ENCODE results near the gene TWF2.

TWF2 gene

DNA sequence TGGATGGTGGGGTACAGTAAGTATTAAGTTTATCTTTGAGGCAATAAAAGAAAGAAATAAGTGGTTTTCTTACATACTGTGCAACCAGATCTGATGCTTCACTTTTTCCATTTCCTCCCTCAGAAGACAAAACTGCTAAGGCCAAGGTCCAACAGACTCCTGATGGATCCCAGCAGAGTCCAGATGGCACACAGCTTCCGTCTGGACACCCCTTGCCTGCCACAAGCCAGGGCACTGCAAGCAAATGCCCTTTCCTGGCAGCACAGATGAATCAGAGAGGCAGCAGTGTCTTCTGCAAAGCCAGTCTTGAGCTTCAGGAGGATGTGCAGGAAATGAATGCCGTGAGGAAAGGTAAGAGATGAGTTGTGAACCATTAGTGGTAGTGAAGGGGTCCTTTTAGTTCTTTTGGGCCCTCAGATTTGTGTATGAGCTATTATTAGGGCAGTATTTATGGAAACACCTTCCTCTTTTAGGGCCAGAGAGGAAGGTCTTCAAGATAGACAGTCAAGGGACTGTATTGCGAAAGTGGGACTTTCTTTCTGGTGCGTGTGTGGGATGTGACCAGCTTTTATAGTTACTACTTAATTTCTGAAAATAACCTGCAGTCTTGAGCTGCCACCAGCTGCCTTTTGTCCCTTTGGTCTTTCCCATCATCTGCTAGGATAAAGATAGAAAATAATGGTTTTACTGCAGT, 36.4 kb downstream of the TWF2 start:
- no peak for DNase-seq (ENCODE audit: low read depth in 2 of 2)

DNA sequence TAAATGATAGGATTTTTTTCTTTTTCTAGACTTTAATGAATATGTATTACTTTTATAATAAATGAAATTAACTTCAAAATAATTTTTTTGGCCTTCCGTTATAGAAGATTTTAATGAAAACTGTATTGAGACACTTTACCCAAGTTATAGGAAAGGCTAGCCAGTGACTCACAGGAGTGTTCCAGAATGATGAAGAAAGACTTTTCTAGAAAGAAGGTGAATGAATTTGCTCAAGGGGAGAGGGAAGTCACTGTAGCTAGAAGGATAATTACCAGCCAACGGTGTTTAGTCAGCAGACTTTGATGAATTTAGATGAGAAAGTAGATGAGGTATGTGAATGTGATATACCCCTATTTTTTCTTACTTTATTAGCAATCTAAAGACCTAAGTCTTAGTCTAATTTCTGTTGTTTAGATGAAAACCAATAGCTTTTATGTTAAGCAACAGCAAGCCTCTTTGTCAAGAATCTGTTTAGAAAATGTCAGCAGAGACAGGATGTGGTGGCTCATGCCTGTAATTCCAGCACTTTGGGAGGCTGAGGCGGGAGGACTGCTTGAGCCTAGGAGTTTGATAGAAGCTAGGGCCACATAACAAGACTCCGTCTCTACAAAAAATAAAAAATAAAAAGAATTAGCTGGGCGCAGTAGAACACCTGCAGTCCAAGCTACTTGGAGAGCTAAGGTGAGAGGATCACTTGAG, 37.8 kb downstream of the TWF2 start:
- no peak for DNase-seq (ENCODE audit: low read depth in 2 of 2)

DNA sequence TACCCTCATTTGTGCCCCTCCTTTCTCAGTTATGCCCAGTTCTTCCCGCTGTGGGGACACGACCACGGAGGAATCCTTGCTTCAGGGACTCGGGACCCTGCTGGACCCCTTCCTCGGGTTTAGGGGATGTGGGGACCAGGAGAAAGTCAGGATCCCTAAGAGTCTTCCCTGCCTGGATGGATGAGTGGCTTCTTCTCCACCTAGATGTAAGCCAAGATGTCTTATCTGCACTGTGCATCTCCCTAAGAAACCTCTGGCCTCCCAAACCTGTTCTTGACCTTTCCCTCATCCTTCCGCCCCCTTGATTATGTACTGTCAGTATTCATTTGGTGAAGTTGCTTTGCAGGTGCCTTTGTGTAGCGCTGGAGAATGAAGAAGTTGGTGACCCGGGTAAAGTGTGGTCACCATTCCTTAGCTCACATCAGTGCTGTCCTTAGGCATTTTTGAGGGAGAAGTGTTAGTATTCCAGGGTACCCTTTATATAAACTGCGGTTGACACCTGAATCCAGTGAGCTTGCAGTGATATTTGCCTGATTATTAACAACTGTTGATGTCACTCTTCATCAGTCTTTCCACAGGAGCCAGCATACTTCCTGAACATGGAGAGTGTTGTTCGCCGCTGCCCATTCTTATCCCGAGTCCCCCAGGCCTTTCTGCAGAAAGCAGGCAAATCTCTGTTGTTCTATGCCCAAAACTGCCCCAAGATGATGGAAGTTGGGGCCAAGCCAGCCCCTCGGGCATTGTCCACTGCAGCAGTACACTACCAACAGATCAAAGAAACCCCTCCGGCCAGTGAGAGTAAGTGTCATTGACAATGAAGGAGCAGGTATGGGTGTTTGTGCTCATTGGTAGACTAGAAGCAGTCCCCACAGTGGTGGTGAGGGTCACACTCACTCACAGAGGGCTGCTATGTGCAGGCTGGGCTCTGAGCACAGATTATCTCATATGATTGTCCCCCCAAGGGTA, 40.0 kb downstream of the TWF2 start:
- no peak for DNase-seq (ENCODE audit: low read depth in 2 of 2)

DNA sequence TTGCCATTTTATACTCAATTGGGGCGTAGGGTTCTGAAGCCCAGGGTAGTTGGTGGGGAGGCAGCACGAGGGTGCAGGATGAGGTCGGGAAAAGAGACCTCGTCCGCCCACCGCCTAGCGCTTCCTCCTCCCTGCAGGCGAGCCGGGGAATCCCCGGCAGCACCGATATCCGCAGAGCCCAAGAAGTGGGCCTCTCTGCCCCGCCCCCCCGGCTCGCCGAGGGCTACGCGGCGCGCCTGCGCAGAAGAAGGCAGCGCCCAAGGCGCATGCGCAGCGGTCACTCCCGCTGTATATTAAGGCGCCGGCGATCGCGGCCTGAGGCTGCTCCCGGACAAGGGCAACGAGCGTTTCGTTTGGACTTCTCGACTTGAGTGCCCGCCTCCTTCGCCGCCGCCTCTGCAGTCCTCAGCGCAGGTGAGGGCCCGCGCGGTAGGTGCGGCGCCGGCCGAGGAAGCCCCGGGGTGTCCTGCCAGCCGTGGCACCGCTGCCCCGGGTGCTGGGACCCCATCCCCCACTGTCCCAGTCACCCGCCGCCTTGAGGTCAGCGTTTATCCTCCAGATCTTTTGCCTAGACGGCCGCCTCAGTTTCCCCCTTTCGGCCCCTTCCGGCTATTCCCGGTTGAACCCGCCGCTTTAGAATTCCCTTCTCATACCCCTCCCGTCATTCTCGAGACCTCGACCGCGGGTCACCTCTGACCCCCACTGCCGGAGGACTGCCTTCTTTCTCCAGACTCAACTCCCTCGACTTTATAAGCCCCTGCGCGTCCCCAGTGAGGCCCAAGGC, 40.9 kb downstream of the TWF2 start, which contains the start of gene ALAS1:
Gene ALAS1 (plus strand): TSS at position 319 of the 784 bp plus-strand sequence. CDS start 1,082 bp downstream, outside the sequence.
- DNase-seq (ENCODE audit: low read depth in 2 of 2), result peak; percentile 92 to 93

DNA sequence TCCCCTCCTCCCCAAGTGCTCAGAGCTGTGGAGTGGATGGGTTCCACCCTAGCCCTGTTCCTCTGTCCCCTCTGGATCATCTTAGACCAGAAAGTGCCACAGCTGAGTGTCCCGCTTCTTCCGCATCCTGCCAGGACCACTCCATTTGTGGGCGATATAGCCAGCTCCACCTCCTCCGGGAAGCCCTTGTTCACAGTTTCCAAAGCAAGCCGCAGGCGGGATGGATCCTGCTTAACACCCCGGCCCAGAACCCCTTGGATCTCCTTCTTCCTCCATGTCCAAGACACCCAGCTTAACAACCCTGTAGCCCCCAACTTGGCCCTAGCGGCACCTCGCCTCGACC, 41.5 kb downstream of the TWF2 start:
- no peak for DNase-seq (ENCODE audit: low read depth in 2 of 2)

DNA sequence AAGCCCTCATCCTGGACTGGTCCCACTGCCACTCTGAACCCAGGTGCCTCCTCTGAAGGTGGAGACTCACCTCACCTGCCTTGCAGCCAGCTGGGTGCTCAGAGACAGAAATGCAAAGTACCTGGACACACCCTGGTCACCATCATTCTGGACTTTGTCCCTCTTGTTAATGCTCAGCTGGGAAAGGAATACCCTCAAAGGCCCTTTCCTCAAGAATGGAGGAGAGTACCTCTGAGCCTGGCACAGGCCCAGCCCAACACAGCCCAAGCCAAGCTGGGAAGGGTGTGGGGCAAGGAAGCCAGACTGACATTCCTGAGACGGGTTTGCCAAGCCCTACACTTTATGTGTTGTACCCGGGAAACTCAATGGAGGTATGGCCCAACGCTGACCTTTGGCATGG, 42.0 kb downstream of the TWF2 start:
- DNase-seq (ENCODE audit: low read depth in 2 of 2), result no peak

DNA sequence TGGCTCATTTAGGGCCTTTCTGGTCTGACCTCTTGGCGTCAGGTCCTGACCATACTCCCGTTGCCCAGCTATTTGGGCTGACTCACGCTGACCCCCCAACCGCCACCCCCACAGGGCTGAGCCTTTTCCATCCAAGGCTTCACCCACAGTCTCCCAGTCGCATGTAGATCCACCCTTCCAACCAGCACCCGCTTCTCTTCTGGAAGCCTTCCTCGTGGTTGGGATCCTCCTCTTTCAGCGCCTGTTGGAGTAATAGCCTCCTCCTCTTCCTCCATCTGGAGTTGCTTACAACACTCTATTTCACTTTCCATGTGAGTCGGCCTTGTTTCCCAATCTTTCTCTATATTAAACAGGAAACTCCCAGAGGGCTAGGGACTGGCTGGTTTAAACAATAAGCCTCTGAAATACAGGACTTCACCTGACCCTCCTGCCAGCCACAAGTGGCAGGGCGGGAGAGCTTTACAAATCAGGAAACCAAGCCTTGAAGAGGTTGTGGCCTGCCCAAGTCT, 43.1 kb downstream of the TWF2 start:
- no peak for DNase-seq (ENCODE audit: low read depth in 2 of 2)

DNA sequence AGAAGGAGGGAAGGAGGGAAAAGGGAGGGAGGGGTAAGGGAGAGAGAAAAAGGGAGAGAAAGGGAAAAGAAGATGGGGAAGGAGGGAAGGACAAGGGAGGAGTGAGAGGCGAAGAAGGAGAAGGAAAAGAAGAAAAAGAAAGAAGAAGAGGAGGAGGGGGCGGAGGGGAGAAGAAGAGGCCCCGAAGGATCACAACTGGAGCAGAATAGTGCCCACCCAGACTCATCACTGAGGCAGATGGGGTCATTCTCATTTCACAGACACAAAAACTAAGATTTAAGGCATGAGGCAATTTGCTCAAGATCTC, 43.7 kb downstream of the TWF2 start:
- no peak for DNase-seq (ENCODE audit: low read depth in 2 of 2)

DNA sequence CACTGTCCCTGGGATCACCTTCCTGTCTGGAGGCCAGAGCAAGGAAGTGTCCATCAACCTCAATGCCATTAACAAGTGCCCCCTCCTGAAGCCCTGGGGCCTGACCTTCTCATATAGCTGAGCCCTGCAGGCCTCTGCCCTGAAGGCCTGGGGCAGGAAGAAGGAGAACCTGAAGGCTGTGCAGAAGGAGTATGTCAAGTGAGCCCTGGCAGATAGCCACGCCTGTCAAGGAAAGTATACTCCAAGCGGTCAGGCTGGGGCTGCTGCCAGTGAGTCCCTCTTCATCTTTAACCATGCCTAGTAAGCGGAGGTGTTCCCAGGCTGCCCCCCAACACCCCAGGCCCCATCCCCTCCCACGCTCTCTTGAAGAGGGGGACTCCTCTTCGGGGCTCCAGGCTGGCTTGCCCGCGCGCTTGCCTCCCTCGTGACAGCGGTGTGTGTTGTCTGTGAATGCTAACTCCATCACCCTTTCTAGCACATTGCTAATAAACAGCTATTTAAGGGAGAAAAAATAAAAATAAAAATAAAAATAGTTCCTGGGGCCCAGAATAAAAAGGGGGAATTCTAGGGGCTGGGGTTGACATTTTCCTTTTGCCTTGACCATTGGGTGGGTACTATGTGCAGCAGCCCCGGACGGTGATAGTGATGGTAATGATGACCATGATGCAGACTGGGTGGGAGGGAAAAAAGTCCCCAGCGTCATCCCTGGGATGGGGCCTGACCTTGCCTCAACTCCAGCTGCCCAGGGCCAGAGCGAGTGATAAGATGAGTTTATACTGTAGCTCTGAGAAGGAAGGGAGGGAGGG, 44.3 kb downstream of the TWF2 start:
- DNase-seq (ENCODE audit: low read depth in 2 of 2), result no peak

DNA sequence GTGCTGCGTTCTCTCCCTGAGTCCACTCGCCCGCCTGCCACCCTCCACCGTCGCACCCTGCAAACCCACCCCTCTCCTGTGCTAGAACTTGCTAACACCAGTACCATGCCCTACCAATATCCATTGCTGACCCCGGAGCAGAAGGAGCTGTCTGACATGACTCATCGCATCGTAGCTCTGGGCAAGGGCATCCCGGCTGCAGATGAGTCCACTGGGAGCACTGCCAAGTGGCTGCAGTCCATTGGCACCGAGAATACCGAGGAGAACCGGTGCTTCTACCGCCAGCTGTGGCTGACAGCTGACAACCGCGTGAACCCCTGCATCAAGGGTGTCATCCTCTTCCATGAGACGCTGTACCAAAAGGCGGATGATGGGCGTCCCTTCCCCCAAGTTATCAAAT, 45.9 kb downstream of the TWF2 start:
- DNase-seq (ENCODE audit: low read depth in 2 of 2), result no peak

DNA sequence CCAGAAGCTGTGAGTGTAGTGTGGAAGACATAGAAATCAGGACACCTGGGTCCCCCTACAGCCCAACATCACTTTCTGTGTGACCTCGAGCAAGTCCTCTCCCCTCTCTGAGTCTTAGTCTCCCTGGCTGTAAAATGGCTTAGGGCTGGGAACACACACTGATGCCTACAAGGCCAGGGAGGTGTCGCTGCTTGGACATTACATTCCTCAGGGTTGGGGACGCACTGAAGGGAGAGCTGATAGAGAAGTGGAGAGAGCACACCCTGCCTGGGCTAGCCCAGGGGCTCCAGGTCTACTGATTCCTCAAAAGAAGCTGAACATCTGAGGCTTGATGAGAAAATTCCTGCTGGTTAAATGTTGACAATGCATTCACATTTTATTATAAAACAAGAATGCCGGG, 47.3 kb downstream of the TWF2 start:
- DNase-seq (ENCODE audit: low read depth in 2 of 2), result no peak

DNA sequence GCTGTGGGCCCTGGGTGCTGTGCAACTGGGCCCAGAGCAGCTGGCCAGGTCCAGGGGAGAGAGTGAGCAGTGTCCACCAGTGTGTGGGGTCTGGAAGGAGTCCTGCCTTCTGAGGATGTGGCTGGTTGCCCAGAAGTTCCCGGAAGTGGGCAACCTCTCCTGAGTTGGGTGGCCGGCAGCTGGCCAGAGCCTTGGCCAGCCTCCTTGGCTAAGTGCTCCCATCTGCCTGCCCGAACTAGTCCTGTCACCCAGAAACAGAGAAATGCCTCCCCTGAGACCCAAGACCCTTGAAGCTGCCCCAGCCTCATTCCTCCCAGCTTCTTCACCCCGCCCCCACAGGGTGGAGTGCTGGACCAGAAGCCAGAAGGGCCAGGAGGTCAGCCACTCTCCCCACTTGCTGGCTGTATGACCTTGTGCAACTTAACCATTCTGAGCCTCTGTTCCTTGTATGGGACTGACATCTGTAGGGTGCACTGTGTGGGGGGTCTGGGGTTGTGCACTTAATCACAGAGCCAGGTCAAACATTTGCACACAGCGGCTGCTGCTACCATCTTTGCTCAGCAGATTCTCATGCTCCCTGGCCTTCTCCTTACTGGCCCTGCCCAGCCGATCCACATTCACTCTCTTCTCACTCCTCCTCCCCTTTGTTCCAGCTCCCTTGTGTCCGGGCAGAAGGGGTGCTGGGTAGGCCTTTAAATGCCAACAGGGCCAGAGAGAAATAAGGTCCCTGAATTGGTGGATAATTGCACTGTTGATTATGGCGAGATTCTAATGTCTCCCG, 48.5 kb downstream of the TWF2 start:
- DNase-seq (ENCODE audit: low read depth in 2 of 2), result no peak

DNA sequence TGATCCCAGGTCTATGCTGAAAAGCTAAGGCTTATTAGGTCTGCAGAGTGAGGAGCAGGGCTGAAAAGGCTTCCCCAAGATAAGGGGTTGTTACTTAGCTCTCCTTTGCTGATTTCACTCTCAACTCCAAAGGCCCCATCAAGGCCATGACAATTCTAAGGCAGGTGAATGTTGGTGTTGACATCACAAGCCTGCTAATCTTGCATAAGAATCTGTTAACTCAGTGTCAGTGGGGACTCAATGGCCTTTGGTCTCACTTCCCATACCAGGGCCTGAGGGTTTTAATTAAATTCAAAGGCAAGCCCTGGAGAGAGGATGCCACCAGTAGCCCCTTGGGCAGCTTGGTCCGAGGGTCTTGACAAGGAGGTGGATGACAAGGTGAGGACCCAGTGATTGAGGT, 50.4 kb downstream of the TWF2 start:
- no peak for DNase-seq (ENCODE audit: low read depth in 2 of 2)

DNA sequence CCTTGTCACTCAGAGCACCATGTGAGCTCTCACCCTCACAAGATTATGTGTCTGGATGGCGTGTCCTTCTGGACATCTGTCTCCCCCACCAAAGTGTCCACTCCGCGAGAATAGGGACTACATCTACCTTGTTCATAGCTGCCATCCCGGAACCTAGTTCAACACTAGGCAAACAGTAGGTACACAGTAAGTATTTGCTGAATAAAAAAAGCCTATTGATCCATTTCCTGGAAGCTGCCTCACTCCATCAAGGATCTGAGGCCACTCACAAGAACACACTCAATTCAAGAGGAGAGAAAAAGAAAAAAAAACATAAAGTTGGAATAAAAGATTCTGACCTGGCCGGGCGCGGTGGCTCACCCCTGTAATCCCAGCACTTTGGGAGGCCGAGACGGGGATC, 52.2 kb downstream of the TWF2 start:
- DNase-seq (ENCODE audit: low read depth in 2 of 2), result no peak

DNA sequence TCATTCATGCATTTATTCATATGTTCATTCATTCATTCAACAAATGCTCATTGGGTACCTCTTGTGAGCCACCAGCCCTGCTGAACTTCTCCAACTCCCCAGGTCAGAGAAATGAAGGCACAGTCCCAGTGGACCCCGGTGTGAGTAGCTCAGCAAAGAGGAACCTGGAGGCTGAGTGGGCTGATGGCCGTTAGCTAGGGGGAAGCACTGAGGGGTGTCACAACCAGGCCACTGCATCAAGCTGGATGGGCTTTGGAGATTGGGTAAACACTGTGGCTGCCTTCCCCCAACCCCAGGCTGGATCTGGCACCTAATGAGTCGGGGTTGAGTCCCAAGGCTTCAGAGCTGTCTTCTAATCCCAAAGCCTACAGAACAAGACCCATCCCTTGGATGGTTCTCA, 53.1 kb downstream of the TWF2 start:
- DNase-seq (ENCODE audit: low read depth in 2 of 2), result no peak

DNA sequence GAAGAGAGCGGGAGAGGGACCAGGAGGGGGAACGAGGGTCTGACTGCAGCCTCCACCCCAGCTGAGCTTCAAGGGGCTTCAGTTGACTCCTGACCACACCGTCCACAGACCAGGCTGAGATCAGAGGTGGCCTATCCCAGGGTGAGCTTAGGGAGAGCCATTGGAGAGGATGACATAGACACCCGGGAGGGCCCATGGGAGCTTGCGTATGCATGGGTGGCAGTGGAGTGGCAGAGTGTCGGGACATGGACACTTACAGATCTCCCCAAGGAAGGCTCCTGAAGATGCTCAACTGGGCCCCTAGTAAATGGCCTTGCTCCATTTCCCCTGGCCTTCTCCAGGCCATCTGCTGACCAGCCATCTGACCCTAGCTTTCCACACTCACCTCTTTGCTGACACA, 53.6 kb downstream of the TWF2 start:
- DNase-seq (ENCODE audit: low read depth in 2 of 2), result no peak

DNA sequence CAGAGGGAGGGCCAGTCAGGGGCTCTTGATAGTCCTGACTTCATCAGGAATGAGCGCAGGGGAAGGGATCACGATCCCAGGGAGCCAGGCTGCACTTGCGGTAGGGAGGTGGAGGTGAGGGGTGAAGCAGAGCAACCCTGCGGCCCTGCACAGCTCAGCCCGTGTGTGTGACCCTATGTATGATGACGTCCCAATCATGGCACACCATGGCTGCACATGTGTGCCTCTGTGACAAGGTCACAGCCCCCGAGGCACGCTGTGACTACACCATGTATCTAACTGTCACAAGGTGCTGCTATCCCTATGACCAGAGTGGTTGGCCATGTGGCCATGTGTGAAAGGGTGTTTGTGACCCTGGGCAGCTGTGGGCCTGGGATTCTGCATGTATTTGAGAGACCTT, 54.3 kb downstream of the TWF2 start:
- DNase-seq (ENCODE audit: low read depth in 2 of 2), result no peak

DNA sequence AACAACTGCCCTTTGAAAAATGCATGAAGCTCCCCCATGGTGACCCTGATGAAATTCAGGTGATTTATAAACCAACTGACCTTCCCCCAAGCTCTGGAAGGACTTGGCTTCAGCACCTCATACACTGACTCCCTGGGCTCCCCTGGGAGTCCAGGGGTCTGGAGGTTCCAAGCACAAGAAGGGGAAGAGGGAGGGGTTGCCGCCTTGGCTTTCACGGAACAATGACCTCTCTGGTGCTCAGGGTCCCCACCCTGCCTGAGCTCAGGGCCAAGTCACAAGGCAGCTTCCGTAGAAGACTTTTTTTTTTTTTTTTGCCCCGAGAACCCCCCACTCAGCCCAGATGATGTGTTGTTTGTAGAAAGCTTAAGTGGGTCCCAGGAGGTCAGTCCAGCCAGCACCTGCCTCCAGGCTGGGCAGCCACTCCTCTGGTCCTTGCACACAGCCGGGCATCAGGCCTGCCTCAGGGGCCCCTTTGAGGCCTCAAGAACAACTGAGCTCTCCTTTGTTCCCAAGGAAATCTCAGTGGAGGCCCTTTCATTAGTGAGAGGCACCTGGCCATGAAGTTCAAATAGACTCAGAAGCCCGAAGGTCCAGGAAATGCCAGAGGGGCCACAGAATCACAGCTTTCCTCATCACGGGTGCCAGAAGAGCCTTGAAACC, 55.0 kb downstream of the TWF2 start:
- no peak for DNase-seq (ENCODE audit: low read depth in 2 of 2)

DNA sequence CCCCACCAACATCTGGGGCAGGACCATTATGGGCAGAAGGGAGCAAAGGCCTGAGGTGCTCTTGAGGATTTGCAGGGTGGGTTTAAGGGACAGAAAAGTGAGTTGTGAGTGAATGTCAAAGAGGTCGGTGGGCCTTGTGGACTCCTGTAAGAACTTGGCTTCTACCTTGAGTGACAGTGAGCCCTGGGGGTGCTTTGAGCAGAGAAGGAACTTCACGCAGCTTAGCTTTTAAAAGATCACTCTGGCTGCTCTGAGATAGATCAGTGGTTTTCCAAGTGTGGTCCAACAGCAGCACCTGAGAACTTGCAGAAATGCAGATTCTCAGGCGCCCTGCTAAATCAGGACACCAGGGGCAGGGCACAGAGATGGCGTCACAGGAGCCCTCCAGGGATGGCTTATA, 56.3 kb downstream of the TWF2 start:
- DNase-seq (ENCODE audit: low read depth in 2 of 2), result no peak

DNA sequence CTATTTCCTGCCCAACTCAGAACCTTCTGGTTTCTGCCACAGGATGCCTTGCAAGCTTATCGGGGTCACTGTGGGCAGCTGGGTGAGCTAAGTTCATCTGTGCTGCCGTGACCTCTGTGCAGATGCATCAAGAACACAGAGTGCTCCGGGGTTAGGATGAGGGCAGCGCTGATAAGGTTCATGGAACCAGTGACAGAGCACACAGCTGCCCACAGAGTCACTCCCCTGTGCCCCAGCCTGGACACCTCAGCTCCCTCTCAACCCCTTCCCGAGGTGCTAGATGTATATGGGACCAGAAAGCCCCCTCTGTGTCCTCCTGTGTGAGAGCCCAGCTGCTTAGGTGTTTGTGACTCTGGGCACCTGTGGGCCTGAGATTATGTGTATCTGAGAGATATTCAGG, 56.8 kb downstream of the TWF2 start:
- DNase-seq (ENCODE audit: low read depth in 2 of 2), result no peak
